Osteocyte (in vitro differentiated cells): Measurements from ENCODE around the gene OOSP4A. TPM values are rescaled to one million over a fixed set of nuclear protein-coding genes. Genes with fewer than 3 reads are reported as not detected.

Source experiments
- DNase-seq: peaks from one replicate; pipeline ENCODE4 v3.0.0; 2021; ENCODE audit warnings: mixed read lengths; ENCODE audit not compliant: unreplicated experiment; ENCODE audit errors: extremely low spot score
- H3K27ac Mint-ChIP-seq: one replicate; pipeline ENCODE4 v1.8.0; 2021; ENCODE audit warnings: mild to moderate bottlenecking, mixed read lengths; ENCODE audit not compliant: unreplicated experiment
- H3K27me3 Mint-ChIP-seq: one replicate; pipeline ENCODE4 v1.8.0; 2021; ENCODE audit warnings: mixed read lengths; ENCODE audit not compliant: unreplicated experiment
- H3K36me3 Mint-ChIP-seq: one replicate; pipeline ENCODE4 v1.8.0; 2021; ENCODE audit warnings: mixed read lengths; ENCODE audit not compliant: unreplicated experiment
- H3K4me1 Mint-ChIP-seq: one replicate; pipeline ENCODE4 v1.8.0; 2021; ENCODE audit warnings: mixed read lengths; ENCODE audit not compliant: unreplicated experiment
- H3K4me3 Mint-ChIP-seq: one replicate; pipeline ENCODE4 v1.8.0; 2021; ENCODE audit warnings: mild to moderate bottlenecking, moderate library complexity, mixed read lengths; ENCODE audit not compliant: unreplicated experiment
- H3K9me3 Mint-ChIP-seq: one replicate; pipeline ENCODE4 v1.8.0; 2021; ENCODE audit warnings: mixed read lengths; ENCODE audit not compliant: unreplicated experiment
- total RNA-seq: library from RNA; stranded (reverse); gene quantifications from 2 replicates; pipeline ENCODE4 v1.2.1, GENCODE V29; 2021
- TF ChIP-seq, protein P1 (sequence below): fragments of 200-600 bp; sonication (generic); IDR thresholded peaks from 2 replicates; pipeline ENCODE4 v1.5.0; 2021; ENCODE audit warnings: antibody characterized with exemption, mild to moderate bottlenecking, moderate library complexity

OOSP4A gene
- total RNA-seq, 1 donor from 2014 or later, result not detected

- H3K27me3 Mint-ChIP-seq, result no peaks in the 10 kb centered on the region
- H3K4me1 Mint-ChIP-seq, result no peaks in the 10 kb centered on the region
- no peak overlapping the region for H3K4me3 Mint-ChIP-seq
- H3K36me3 Mint-ChIP-seq, result no peaks in the 10 kb centered on the region
- H3K9me3 Mint-ChIP-seq, result no peaks in the 10 kb centered on the region
- H3K27ac Mint-ChIP-seq, result no peak overlapping the region
- DNase-seq, result no peak
- TF ChIP-seq, protein P1, sequence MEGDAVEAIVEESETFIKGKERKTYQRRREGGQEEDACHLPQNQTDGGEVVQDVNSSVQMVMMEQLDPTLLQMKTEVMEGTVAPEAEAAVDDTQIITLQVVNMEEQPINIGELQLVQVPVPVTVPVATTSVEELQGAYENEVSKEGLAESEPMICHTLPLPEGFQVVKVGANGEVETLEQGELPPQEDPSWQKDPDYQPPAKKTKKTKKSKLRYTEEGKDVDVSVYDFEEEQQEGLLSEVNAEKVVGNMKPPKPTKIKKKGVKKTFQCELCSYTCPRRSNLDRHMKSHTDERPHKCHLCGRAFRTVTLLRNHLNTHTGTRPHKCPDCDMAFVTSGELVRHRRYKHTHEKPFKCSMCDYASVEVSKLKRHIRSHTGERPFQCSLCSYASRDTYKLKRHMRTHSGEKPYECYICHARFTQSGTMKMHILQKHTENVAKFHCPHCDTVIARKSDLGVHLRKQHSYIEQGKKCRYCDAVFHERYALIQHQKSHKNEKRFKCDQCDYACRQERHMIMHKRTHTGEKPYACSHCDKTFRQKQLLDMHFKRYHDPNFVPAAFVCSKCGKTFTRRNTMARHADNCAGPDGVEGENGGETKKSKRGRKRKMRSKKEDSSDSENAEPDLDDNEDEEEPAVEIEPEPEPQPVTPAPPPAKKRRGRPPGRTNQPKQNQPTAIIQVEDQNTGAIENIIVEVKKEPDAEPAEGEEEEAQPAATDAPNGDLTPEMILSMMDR, result no peak
Observed at GRCh38 chr11:59944720-59945119, 19.1 kb upstream of the OOSP4A start.

DNA sequence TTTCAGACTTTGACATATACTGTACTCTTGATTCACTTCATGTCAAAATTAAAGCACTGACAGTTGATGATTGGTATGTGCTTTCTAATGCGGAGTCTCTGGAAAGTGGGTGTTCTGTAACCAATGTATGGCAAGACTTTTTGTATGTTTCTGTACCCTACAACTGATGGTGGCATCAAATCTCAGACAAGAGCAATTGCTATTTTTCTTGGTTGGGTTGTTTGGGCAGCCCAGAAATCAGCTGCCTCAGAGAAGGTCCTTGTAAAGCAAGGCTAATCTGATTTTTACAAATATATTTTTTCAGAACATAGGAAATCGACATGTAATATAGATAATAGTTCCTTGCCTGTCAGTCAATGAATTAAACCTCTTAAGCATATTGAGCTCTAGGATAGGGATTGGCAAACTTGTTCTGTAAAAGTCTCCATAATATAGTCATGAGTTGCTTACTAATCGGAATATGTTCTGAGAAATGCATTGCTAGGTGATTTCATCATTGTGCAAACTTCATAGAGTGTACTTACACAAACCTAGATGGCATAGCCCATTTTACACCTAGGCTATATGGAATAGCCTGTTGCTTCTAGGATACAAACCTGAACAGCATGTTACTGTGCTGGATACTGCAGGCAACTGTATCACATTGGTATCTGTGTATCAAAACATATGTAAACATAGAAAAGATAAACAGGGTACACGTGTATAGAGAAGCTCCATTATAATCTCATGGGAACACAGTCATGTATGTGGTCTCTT is 10.2 kb upstream of the OOSP4A start:
- H3K9me3 Mint-ChIP-seq, result no peaks in the 10 kb centered on the region
- DNase-seq, result no peak
- no peak overlapping the region for H3K4me3 Mint-ChIP-seq
- H3K27me3 Mint-ChIP-seq, result no peaks in the 10 kb centered on the region
- H3K4me1 Mint-ChIP-seq, result no peaks in the 10 kb centered on the region
- no peak overlapping the region for H3K27ac Mint-ChIP-seq
- TF ChIP-seq, protein P1, result no peak
- no peaks in the 10 kb centered on the region for H3K36me3 Mint-ChIP-seq

DNA sequence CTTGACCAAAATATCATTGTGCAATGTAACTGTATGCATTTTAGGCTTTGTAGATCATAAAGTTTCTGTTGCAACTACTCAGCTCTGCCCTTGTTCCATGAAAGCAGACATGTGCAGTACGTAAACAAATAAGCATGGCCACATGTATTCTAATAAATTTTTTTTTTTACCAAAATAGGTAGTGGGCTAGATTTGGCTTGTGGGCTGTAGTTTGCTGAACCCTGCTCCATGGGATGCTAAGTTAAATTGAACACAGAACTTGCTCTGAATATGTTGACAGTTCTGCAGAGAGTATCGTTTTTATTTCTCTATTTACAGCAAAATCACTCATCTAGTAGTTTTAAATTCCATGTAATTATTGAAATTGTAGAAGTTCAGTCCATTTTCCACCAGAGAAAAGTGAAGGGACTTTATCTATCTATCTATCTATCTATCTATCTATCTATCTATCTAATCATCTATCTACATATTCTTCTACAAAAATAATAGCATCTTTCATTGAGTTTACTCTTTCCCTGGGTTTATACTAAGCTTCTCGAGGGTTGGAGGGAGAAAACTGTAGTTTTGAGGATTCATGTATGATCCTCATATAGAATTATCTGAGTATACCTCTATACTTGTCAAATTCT is 9.5 kb upstream of the OOSP4A start:
- no peaks in the 10 kb centered on the region for H3K9me3 Mint-ChIP-seq
- H3K4me1 Mint-ChIP-seq, result no peaks in the 10 kb centered on the region
- TF ChIP-seq, protein P1, result no peak
- H3K27me3 Mint-ChIP-seq, result no peaks in the 10 kb centered on the region
- no peak overlapping the region for H3K4me3 Mint-ChIP-seq
- DNase-seq, result no peak
- no peak overlapping the region for H3K27ac Mint-ChIP-seq
- no peaks in the 10 kb centered on the region for H3K36me3 Mint-ChIP-seq

GRCh38 chr11:59957094-59957493 is 6.7 kb upstream of the OOSP4A start:
- no peaks in the 10 kb centered on the region for H3K36me3 Mint-ChIP-seq

More at GRCh38 chr11:59957094-59957493, 6.7 kb upstream of the OOSP4A start:
- Mint-ChIP-seq H3K27me3 (no peaks in the 10 kb centered on the region), H3K27ac (no peak overlapping the region), H3K4me1 (no peaks in the 10 kb centered on the region), H3K9me3 (no peaks in the 10 kb centered on the region), H3K4me3 (no peak overlapping the region)
- TF ChIP-seq, protein P1, result no peak
- DNase-seq, result no peak
